Stomach (tissue), 9 donors: ENCODE measurements around the gene TAPT1. TPM values are rescaled to one million over a fixed set of nuclear protein-coding genes. Genes with fewer than 3 reads are reported as not detected.

Source experiments
- DNase-seq, 2 donors: peaks; one replicate each; pipeline versions ENCODE4 v3.0.0 to v3.0.0-alpha.2; 2013 to 2019
- H3K27ac ChIP-seq, 5 donors: fragments of 200-600 bp in 4 of 5; sonication (generic) in 4 of 5; one replicate each; pipeline ENCODE4 v1.5.1; 2013 to 2019; ENCODE audit warnings: mild to moderate bottlenecking in 1 of 5, moderate library complexity in 1 of 5
- H3K27me3 ChIP-seq, 3 donors: fragments of 200-600 bp; sonication (generic); one replicate each; pipeline ENCODE4 v1.5.1; 2017 to 2019; ENCODE audit warnings: mixed run types in 1 of 3
- H3K36me3 ChIP-seq, 4 donors: fragments of 200-600 bp; sonication (generic); 1 replicate in 3 of 4; 2 replicates in 1 of 4; pipeline ENCODE4 v1.5.1; 2016 to 2019
- H3K4me1 ChIP-seq, 4 donors: fragments of 200-600 bp; sonication (generic); one replicate each; pipeline ENCODE4 v1.5.1; 2016 to 2019
- H3K4me3 ChIP-seq, 4 donors: fragments of 200-600 bp; sonication (generic) in 3 of 4; one replicate each; pipeline ENCODE4 v1.5.1; 2016 to 2019; ENCODE audit warnings: mild to moderate bottlenecking in 1 of 4
- H3K9me3 ChIP-seq, 4 donors: fragments of 200-600 bp; sonication (generic); one replicate each; pipeline ENCODE4 v1.5.1; 2016 to 2019
- EP300 ChIP-seq: sonication (generic); formaldehyde crosslinking; IDR thresholded peaks from one replicate; pipeline ENCODE4 v1.6.1; 2017; ENCODE audit warnings: antibody characterized with exemption
- POLR2A ChIP-seq, 4 donors: fragments of 450-650 bp; IDR thresholded peaks; one replicate each; pipeline ENCODE4 v1.6.1; 2016; ENCODE audit warnings: antibody characterized with exemption in 4 of 4, control low read depth in 2 of 4, mild to moderate bottlenecking in 1 of 4, moderate library complexity in 1 of 4
- POLR2AphosphoS5 ChIP-seq, 3 donors: sonication (generic); formaldehyde crosslinking; IDR thresholded peaks; one replicate each; pipeline ENCODE4 v1.6.1; 2016; ENCODE audit warnings: antibody characterized with exemption in 3 of 3
- WGBS, 5 donors: extraction: QIAGEN DNeasy Blood & Tissue Kit in 3 of 5; methylation state at CpG; one replicate each; pipeline versions ENCODE4 v1.1.5 to v1.1.7; 2013 to 2018; 5-methylcytosine and 5-hydroxymethylcytosine counted together
- intact Hi-C: fragments of 100-400 bp; cut with DNase I; formaldehyde crosslinking; loops from one replicate; pipeline ENCODE4 v1.15.1; 2023; ENCODE audit warnings: low total_unique reads
- polyA plus RNA-seq, 3 donors: library from polyadenylated mRNA; stranded (reverse); fragments of 200-250 nt; gene quantifications; one replicate each; pipeline ENCODE4 v1.2.3, GENCODE V29; 2013
- total RNA-seq, 5 donors: library from RNA; depleted of rRNA; stranded (reverse); fragments of >200 nt; gene quantifications; one replicate each; pipeline versions ENCODE4 v1.1.0 to v1.2.3, GENCODE V29; 2014 to 2016
- TF ChIP-seq, protein P1 (sequence below), 7 experiments: fragments of 450-650 bp in 4 of 7; fragments of 200-600 bp in 3 of 7; sonication (generic) in 3 of 7; IDR thresholded peaks; one replicate each; pipeline ENCODE4 v1.5.1; 2016 to 2019; ENCODE audit warnings: antibody characterized with exemption in 7 of 7, control low read depth in 2 of 7, mild to moderate bottlenecking in 1 of 7
- donor health status: healthy with polysubstance abuse.
- donor health status: Bipolar disorder and iron deficiency.
- donor health status: healthy.

Gene TAPT1
- total and polyA plus RNA-seq, 8 donors, result 5.9 to 97.8 (median 13.7) TPM

- H3K4me3 ChIP-seq, result no peak overlapping the region
- H3K9me3 ChIP-seq, result no peaks in the 10 kb centered on the region
- DNase-seq, result no peak
- no peaks in the 10 kb centered on the region for H3K27me3 ChIP-seq
- 71 to 85% (median 80%) methylated on average over 5 of the region's 5 CpGs for WGBS, 5 donors
- H3K4me1 ChIP-seq, result peaks cover 0 to 60% (median 39%) of the 10 kb centered on the region in 4 donors
- TF ChIP-seq, protein P1, sequence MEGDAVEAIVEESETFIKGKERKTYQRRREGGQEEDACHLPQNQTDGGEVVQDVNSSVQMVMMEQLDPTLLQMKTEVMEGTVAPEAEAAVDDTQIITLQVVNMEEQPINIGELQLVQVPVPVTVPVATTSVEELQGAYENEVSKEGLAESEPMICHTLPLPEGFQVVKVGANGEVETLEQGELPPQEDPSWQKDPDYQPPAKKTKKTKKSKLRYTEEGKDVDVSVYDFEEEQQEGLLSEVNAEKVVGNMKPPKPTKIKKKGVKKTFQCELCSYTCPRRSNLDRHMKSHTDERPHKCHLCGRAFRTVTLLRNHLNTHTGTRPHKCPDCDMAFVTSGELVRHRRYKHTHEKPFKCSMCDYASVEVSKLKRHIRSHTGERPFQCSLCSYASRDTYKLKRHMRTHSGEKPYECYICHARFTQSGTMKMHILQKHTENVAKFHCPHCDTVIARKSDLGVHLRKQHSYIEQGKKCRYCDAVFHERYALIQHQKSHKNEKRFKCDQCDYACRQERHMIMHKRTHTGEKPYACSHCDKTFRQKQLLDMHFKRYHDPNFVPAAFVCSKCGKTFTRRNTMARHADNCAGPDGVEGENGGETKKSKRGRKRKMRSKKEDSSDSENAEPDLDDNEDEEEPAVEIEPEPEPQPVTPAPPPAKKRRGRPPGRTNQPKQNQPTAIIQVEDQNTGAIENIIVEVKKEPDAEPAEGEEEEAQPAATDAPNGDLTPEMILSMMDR (IDR thresholded peaks at IDR 0.05), result no peak
- TF ChIP-seq POLR2A (IDR thresholded peaks at IDR 0.05), result no peak
- no peak for TF ChIP-seq POLR2AphosphoS5 (IDR thresholded peaks at IDR 0.05)
- TF ChIP-seq EP300, result no peak
- H3K36me3 ChIP-seq, result peaks cover 19 to 35% (median 34%) of the 10 kb centered on the region in 4 donors
- intact Hi-C loops, result loop anchor here (10.0 kb wide), 1 partner anchor 168 kb away; no protein-coding TSS in a partner anchor
- peak overlapping the region in 4 of 5 donors; percentile 12 to 31 (median 19) for H3K27ac ChIP-seq
These were observed 33.4 kb downstream of the TAPT1 start for GRCh38 chr4:16192631-16193518.

DNA sequence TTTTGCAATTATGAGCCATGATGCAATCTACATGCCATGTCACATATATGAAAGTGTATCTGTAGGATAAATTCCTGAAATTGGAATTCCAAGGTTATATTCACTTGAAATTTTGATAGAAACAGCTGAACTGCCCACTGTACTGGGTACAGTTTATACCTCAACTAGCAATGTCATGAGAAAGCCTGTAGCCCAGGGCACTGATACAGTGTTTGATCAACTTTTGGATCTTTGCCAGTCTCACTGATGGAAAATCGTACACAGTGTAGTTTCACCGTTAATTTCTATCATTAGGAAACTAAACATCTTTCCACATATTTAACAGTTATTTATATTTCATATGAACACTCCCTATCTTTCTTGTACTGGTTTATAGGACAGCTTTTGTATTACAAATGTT, 34.2 kb downstream of the TAPT1 start:
- WGBS, 5 donors, result 17 to 39% (median 30%) methylated on average over 2 of the region's 2 CpGs
- H3K4me1 ChIP-seq, result peaks cover 0 to 52% (median 34%) of the 10 kb centered on the region in 4 donors
- TF ChIP-seq, protein P1 (IDR thresholded peaks at IDR 0.05), result no peak
- TF ChIP-seq POLR2AphosphoS5 (IDR thresholded peaks at IDR 0.05), result no peak
- TF ChIP-seq POLR2A (IDR thresholded peaks at IDR 0.05), result no peak
- TF ChIP-seq EP300, result no peak
- DNase-seq, result no peak
- H3K36me3 ChIP-seq, result peaks cover 19 to 42% (median 39%) of the 10 kb centered on the region in 4 donors
- no peak overlapping the region for H3K27ac ChIP-seq
- no peaks in the 10 kb centered on the region for H3K9me3 ChIP-seq
- intact Hi-C loops, result loop anchor here (10.0 kb wide), 1 partner anchor 167 kb away; no protein-coding TSS in a partner anchor
- H3K27me3 ChIP-seq, result no peaks in the 10 kb centered on the region
- no peak overlapping the region for H3K4me3 ChIP-seq

- Histone ChIP-seq H3K27me3 (no peaks in the 10 kb centered on the region), H3K4me3 (no peak overlapping the region), H3K9me3 (no peaks in the 10 kb centered on the region), H3K36me3 (peaks cover 24 to 74% (median 64%) of the 10 kb centered on the region in 4 donors), H3K27ac (no peak overlapping the region), H3K4me1 (peaks cover 0 to 7% (median 3%) of the 10 kb centered on the region in 4 donors)
- DNase-seq, result no peak
- intact Hi-C loops, result no loop called here
- no peak for TF ChIP-seq POLR2AphosphoS5 (IDR thresholded peaks at IDR 0.05)
These were observed 38.8 kb downstream of the TAPT1 start for GRCh38 chr4:16187455-16187854.

DNA sequence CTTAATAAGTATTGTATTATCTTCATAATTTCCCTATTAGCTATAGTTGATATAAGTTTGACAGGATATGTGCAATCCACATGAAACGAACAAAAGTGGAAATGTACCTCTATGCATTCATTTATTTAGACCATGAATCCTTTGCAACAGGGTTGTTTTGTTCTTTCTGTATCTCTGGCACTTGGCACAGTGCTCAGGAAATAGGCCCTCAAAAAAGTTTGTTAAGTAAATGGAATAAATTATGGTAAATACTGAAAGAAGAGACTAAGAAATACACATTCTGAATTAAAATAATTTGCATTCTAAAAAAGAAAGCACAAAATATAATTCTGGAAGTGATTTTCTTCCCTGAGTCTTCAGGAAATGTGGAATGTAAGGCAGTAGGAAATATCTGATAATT, 39.3 kb downstream of the TAPT1 start:
- TF ChIP-seq POLR2A (IDR thresholded peaks at IDR 0.05) (no peak), EP300 (no peak), POLR2AphosphoS5 (IDR thresholded peaks at IDR 0.05) (no peak)
- TF ChIP-seq, protein P1 (IDR thresholded peaks at IDR 0.05), result no peak
- Histone ChIP-seq H3K4me3 (no peak overlapping the region), H3K36me3 (peaks cover 24 to 74% (median 64%) of the 10 kb centered on the region in 4 donors), H3K27me3 (no peaks in the 10 kb centered on the region), H3K4me1 (peaks cover 0 to 2% (median under 1%) of the 10 kb centered on the region in 4 donors), H3K27ac (no peak overlapping the region), H3K9me3 (no peaks in the 10 kb centered on the region)
- intact Hi-C loops, result no loop called here
- WGBS, 5 donors, result 66 to 85% (median 78%) methylated on average over 1 of the region's 1 CpG
- DNase-seq, result no peak
